Measurements from ENCODE around the gene HMOX1.

GRCh38 chr22:35411102-35411501 is 30.2 kb downstream of the HMOX1 start:
- TF ChIP-seq CTCF (IDR thresholded peaks at IDR 0.05) (no peak), IRF2 (CRISPR knock-in tag; IDR thresholded peaks at IDR 0.05; ENCODE audit: borderline replicate concordance, low read depth) (no peak), ZBTB21 (CRISPR knock-in tag; IDR thresholded peaks at IDR 0.05; ENCODE audit: borderline replicate concordance) (no peak), ATF2 (CRISPR knock-in tag; IDR thresholded peaks at IDR 0.05; ENCODE audit: borderline replicate concordance, low read depth) (no peak), USF2 (CRISPR knock-in tag; IDR thresholded peaks at IDR 0.05) (no peak), E2F5 (CRISPR knock-in tag; IDR thresholded peaks at IDR 0.05) (no peak), TCF7 (CRISPR knock-in tag; IDR thresholded peaks at IDR 0.05; ENCODE audit: low read depth) (no peak), ESRRA (CRISPR knock-in tag; IDR thresholded peaks at IDR 0.05; ENCODE audit: borderline replicate concordance) (no peak), MAX (CRISPR knock-in tag; IDR thresholded peaks at IDR 0.05) (no peak)

Measured in WTC11 (cell line).